Measurements from ENCODE around the gene SUFU. TPM values are rescaled to one million over a fixed set of nuclear protein-coding genes. Genes with fewer than 3 reads are reported as not detected.

The SUFU gene
- total RNA-seq, 1 experiment from 2014 or later, result 5.9 TPM

GRCh38 chr10:102617041-102617440, 113.3 kb downstream of the SUFU start:
- no peak overlapping the region for H3K4me2 ChIP-seq (ENCODE audit: low read depth, low read length, poor library complexity, severe bottlenecking)
- H3K27me3 ChIP-seq (ENCODE audit: low read length), result no peaks in the 10 kb centered on the region
- H3K9me2 ChIP-seq (replicated peaks; ENCODE audit: insufficient read depth, low read length), result no peaks in the 10 kb centered on the region
- H3K27ac ChIP-seq (ENCODE audit: low read length), result no peak overlapping the region
- no peak for DNase-seq
- no peaks in the 10 kb centered on the region for H3K79me2 ChIP-seq (ENCODE audit: low read length)
- H3K9me3 ChIP-seq (ENCODE audit: low read length), result no peaks in the 10 kb centered on the region
- H4K20me1 ChIP-seq (ENCODE audit: insufficient read depth, low read depth, low read length), result no peaks in the 10 kb centered on the region
- H3K4me3 ChIP-seq (ENCODE audit: low read length), result no peak overlapping the region
- H2AFZ ChIP-seq (ENCODE audit: low read length), result no peak overlapping the region
- H3K9ac ChIP-seq (ENCODE audit: low read length), result no peak overlapping the region
- no peaks in the 10 kb centered on the region for H3K36me3 ChIP-seq (ENCODE audit: insufficient read depth, low read length)
- H3K4me1 ChIP-seq (ENCODE audit: low read length), result no peaks in the 10 kb centered on the region

GRCh38 chr10:102617816-102618215, 114.0 kb downstream of the SUFU start:
- Histone ChIP-seq H3K4me2 (ENCODE audit: low read depth, low read length, poor library complexity, severe bottlenecking) (no peak overlapping the region), H4K20me1 (ENCODE audit: insufficient read depth, low read depth, low read length) (no peaks in the 10 kb centered on the region), H3K9ac (ENCODE audit: low read length) (no peak overlapping the region), H3K9me2 (replicated peaks; ENCODE audit: insufficient read depth, low read length) (no peaks in the 10 kb centered on the region), H3K36me3 (ENCODE audit: insufficient read depth, low read length) (no peaks in the 10 kb centered on the region), H3K4me3 (ENCODE audit: low read length) (no peak overlapping the region), H3K79me2 (ENCODE audit: low read length) (no peaks in the 10 kb centered on the region), H3K4me1 (ENCODE audit: low read length) (no peaks in the 10 kb centered on the region), H2AFZ (ENCODE audit: low read length) (no peak overlapping the region), H3K9me3 (ENCODE audit: low read length) (no peaks in the 10 kb centered on the region), H3K27me3 (ENCODE audit: low read length) (no peaks in the 10 kb centered on the region), H3K27ac (ENCODE audit: low read length) (no peak overlapping the region)
- DNase-seq, result no peak

GRCh38 chr10:102619281-102619981, 115.7 kb downstream of the SUFU start:
- no peak overlapping the region for H3K4me3 ChIP-seq (ENCODE audit: low read length)
- no peaks in the 10 kb centered on the region for H3K79me2 ChIP-seq (ENCODE audit: low read length)
- no peaks in the 10 kb centered on the region for H3K9me2 ChIP-seq (replicated peaks; ENCODE audit: insufficient read depth, low read length)
- no peaks in the 10 kb centered on the region for H3K9me3 ChIP-seq (ENCODE audit: low read length)
- no peak overlapping the region for H3K4me2 ChIP-seq (ENCODE audit: low read depth, low read length, poor library complexity, severe bottlenecking)
- DNase-seq, result no peak
- H3K27me3 ChIP-seq (ENCODE audit: low read length), result no peaks in the 10 kb centered on the region
- H3K9ac ChIP-seq (ENCODE audit: low read length), result no peak overlapping the region
- H4K20me1 ChIP-seq (ENCODE audit: insufficient read depth, low read depth, low read length), result no peaks in the 10 kb centered on the region
- no peak overlapping the region for H3K27ac ChIP-seq (ENCODE audit: low read length)
- no peaks in the 10 kb centered on the region for H3K4me1 ChIP-seq (ENCODE audit: low read length)
- no peak overlapping the region for H2AFZ ChIP-seq (ENCODE audit: low read length)
- H3K36me3 ChIP-seq (ENCODE audit: insufficient read depth, low read length), result no peaks in the 10 kb centered on the region

GRCh38 chr10:102620138-102620590, 116.4 kb downstream of the SUFU start:
- Histone ChIP-seq H3K27me3 (ENCODE audit: low read length) (no peaks in the 10 kb centered on the region), H3K27ac (ENCODE audit: low read length) (no peak overlapping the region), H3K4me1 (ENCODE audit: low read length) (0 out of 2 replicates have a peak, but pooled peaks cover 4% of the 10 kb centered on the region), H3K36me3 (ENCODE audit: insufficient read depth, low read length) (no peaks in the 10 kb centered on the region), H4K20me1 (ENCODE audit: insufficient read depth, low read depth, low read length) (no peaks in the 10 kb centered on the region), H3K4me3 (ENCODE audit: low read length) (no peak overlapping the region), H3K79me2 (ENCODE audit: low read length) (no peaks in the 10 kb centered on the region), H3K9me3 (ENCODE audit: low read length) (no peaks in the 10 kb centered on the region), H3K9ac (ENCODE audit: low read length) (no peak overlapping the region), H2AFZ (ENCODE audit: low read length) (no peak overlapping the region), H3K9me2 (replicated peaks; ENCODE audit: insufficient read depth, low read length) (no peaks in the 10 kb centered on the region), H3K4me2 (ENCODE audit: low read depth, low read length, poor library complexity, severe bottlenecking) (no peak overlapping the region)
- no peak for DNase-seq

DNA sequence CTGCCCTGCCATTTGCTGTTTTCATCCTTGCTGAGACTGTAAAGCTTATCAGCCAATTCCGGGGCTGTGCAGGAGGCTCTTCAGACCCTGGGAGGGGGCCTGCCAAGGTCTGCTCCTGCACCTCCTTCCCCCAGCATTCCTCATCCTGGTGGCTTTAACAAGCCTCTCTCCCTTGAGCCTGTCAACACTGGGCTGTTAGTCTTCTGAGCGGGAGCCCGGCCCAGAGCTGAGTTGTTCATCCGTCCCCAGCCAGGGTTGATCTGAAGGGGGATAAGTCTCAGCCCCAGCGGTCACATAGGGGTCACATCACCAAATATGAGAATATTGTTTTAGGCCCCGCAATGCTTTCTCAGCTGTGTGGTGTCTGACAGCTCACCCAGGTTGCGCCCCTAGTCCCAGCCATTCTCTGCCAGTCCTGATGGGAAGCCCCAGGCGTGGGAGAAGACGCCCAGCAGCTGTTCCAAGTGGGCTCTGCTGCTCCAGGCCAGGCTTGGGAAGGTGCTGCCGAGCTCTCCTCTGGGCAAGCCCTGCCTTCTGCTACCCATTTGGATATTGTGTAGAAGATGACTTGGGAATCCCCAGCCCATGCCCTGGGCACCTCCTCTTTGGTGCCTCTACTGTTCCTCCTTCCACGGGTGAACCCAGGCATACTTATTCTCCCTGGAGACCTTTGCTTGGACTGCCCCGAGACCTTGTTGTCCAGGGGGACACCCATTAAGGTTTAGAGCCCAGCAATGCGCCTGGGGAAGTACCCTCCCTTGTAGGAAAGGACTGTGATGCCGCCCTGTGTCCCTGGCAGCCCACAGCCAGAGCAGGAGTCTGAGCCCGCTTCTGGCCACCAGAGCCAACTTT, 117.0 kb downstream of the SUFU start:
- H3K36me3 ChIP-seq (ENCODE audit: insufficient read depth, low read length), result no peaks in the 10 kb centered on the region
- H3K79me2 ChIP-seq (ENCODE audit: low read length), result no peaks in the 10 kb centered on the region
- H3K27ac ChIP-seq (ENCODE audit: low read length), result no peak overlapping the region
- no peaks in the 10 kb centered on the region for H3K9me2 ChIP-seq (replicated peaks; ENCODE audit: insufficient read depth, low read length)
- H3K9me3 ChIP-seq (ENCODE audit: low read length), result no peaks in the 10 kb centered on the region
- no peak overlapping the region for H3K4me3 ChIP-seq (ENCODE audit: low read length)
- no peaks in the 10 kb centered on the region for H4K20me1 ChIP-seq (ENCODE audit: insufficient read depth, low read depth, low read length)
- H3K9ac ChIP-seq (ENCODE audit: low read length), result no peak overlapping the region
- no peak for DNase-seq
- no peaks in the 10 kb centered on the region for H3K27me3 ChIP-seq (ENCODE audit: low read length)
- no peak overlapping the region for H2AFZ ChIP-seq (ENCODE audit: low read length)
- H3K4me2 ChIP-seq (ENCODE audit: low read depth, low read length, poor library complexity, severe bottlenecking), result no peak overlapping the region
- H3K4me1 ChIP-seq (ENCODE audit: low read length), result 0 out of 2 replicates have a peak, but pooled peaks cover 4% of the 10 kb centered on the region

- Histone ChIP-seq H3K4me3 (ENCODE audit: low read length) (no peak overlapping the region), H3K27me3 (ENCODE audit: low read length) (no peaks in the 10 kb centered on the region), H3K9me3 (ENCODE audit: low read length) (no peaks in the 10 kb centered on the region), H4K20me1 (ENCODE audit: insufficient read depth, low read depth, low read length) (no peaks in the 10 kb centered on the region), H2AFZ (ENCODE audit: low read length) (no peak overlapping the region), H3K27ac (ENCODE audit: low read length) (no peak overlapping the region), H3K4me2 (ENCODE audit: low read depth, low read length, poor library complexity, severe bottlenecking) (no peak overlapping the region), H3K9ac (ENCODE audit: low read length) (no peak overlapping the region), H3K9me2 (replicated peaks; ENCODE audit: insufficient read depth, low read length) (no peaks in the 10 kb centered on the region), H3K79me2 (ENCODE audit: low read length) (no peaks in the 10 kb centered on the region), H3K36me3 (ENCODE audit: insufficient read depth, low read length) (no peaks in the 10 kb centered on the region), H3K4me1 (ENCODE audit: low read length) (0 out of 2 replicates have a peak, but pooled peaks cover 4% of the 10 kb centered on the region)
- no peak for DNase-seq
Measured at GRCh38 chr10:102621443-102622325, 117.9 kb downstream of the SUFU start.

GRCh38 chr10:102624094-102624493, 120.3 kb downstream of the SUFU start:
- H3K27me3 ChIP-seq (ENCODE audit: low read length), result no peaks in the 10 kb centered on the region
- no peak overlapping the region for H3K4me3 ChIP-seq (ENCODE audit: low read length)
- H3K27ac ChIP-seq (ENCODE audit: low read length), result no peak overlapping the region
- H3K36me3 ChIP-seq (ENCODE audit: insufficient read depth, low read length), result no peaks in the 10 kb centered on the region
- no peak for DNase-seq
- no peak overlapping the region for H3K9ac ChIP-seq (ENCODE audit: low read length)
- H3K9me3 ChIP-seq (ENCODE audit: low read length), result no peaks in the 10 kb centered on the region
- H3K79me2 ChIP-seq (ENCODE audit: low read length), result no peaks in the 10 kb centered on the region
- no peaks in the 10 kb centered on the region for H4K20me1 ChIP-seq (ENCODE audit: insufficient read depth, low read depth, low read length)
- H3K4me2 ChIP-seq (ENCODE audit: low read depth, low read length, poor library complexity, severe bottlenecking), result no peak overlapping the region
- H3K9me2 ChIP-seq (replicated peaks; ENCODE audit: insufficient read depth, low read length), result no peaks in the 10 kb centered on the region
- H3K4me1 ChIP-seq (ENCODE audit: low read length), result 0 out of 2 replicates have a peak, but pooled peaks cover 4% of the 10 kb centered on the region
- H2AFZ ChIP-seq (ENCODE audit: low read length), result no peak overlapping the region
